Mammary epithelial cell (primary cell): ENCODE data around the gene UBE4B.

Experiments used
- EZH2 ChIP-seq: IDR thresholded peaks from 2 replicates; pipeline ENCODE4 v1.6.1; 2012; ENCODE audit warnings: low read length, inconsistent platforms, borderline replicate concordance
- TF ChIP-seq, protein P1 (sequence below), 2 donors: IDR thresholded peaks in 1 of 2; conservative IDR thresholded peaks in 1 of 2; 2 replicates each; pipeline ENCODE4 v1.5.1; 2011 to 2012; ENCODE audit warnings: inconsistent platforms in 2 of 2, low read length in 2 of 2, mild to moderate bottlenecking in 2 of 2, control low read depth in 1 of 2, low read depth in 1 of 2; ENCODE audit not compliant: insufficient read depth in 1 of 2; ENCODE audit errors: extremely low read depth in 1 of 2

DNA sequence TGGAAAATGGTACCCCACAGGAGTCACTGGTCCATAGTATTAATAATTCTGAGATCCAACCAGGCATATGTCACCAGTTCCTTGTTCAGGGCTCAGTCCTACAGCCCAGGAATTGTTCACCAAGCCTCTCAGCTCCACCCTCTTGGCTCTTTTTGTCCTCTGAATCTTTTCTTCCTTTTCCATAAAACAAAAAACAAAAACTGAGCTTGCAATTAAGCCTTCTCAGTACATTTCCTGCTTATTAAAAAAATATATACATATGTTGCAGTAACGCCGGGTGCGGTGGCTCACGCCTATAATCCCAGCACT lies 154.2 kb downstream of the UBE4B start:
- TF ChIP-seq, protein P1, sequence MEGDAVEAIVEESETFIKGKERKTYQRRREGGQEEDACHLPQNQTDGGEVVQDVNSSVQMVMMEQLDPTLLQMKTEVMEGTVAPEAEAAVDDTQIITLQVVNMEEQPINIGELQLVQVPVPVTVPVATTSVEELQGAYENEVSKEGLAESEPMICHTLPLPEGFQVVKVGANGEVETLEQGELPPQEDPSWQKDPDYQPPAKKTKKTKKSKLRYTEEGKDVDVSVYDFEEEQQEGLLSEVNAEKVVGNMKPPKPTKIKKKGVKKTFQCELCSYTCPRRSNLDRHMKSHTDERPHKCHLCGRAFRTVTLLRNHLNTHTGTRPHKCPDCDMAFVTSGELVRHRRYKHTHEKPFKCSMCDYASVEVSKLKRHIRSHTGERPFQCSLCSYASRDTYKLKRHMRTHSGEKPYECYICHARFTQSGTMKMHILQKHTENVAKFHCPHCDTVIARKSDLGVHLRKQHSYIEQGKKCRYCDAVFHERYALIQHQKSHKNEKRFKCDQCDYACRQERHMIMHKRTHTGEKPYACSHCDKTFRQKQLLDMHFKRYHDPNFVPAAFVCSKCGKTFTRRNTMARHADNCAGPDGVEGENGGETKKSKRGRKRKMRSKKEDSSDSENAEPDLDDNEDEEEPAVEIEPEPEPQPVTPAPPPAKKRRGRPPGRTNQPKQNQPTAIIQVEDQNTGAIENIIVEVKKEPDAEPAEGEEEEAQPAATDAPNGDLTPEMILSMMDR (conservative IDR thresholded peaks at IDR 0.05 in 1 of 2, IDR thresholded peaks at IDR 0.05 in 1 of 2; ENCODE audit: extremely low read depth in 1 of 2, insufficient read depth in 1 of 2, low read depth in 1 of 2, low read length in 2 of 2), result no peak
- no peak for TF ChIP-seq EZH2
